Endodermal cell (in vitro differentiated cells): Measurements from ENCODE around the gene FOXM1. TPM values are rescaled to one million over a fixed set of nuclear protein-coding genes. Genes with fewer than 3 reads are reported as not detected.

ENCODE experiments used
- DNase-seq: peaks from one replicate; pipeline ENCODE4 v3.0.0-alpha.2; 2017
- H3K27ac ChIP-seq: 2 replicates; pipeline ENCODE4 v1.5.1; 2013; ENCODE audit warnings: mild to moderate bottlenecking, low read depth, low read length, moderate library complexity
- H3K27me3 ChIP-seq: 2 replicates; pipeline ENCODE4 v1.6.1; 2013; ENCODE audit warnings: mild to moderate bottlenecking, low read length, moderate library complexity; ENCODE audit not compliant: insufficient read depth, control insufficient read depth, poor library complexity, severe bottlenecking
- H3K36me3 ChIP-seq: 2 replicates; pipeline ENCODE4 v1.7.0; 2013; ENCODE audit warnings: mild to moderate bottlenecking, low read length, moderate library complexity; ENCODE audit not compliant: control insufficient read depth, insufficient read depth
- H3K4me1 ChIP-seq: one replicate; pipeline ENCODE4 v1.7.0; 2013; ENCODE audit warnings: low read length; ENCODE audit not compliant: control insufficient read depth, insufficient read depth
- H3K4me3 ChIP-seq: 2 replicates; pipeline ENCODE4 v1.5.1; 2013; ENCODE audit warnings: mild to moderate bottlenecking, low read length, moderate library complexity
- H3K9ac ChIP-seq: 2 replicates; pipeline ENCODE4 v1.6.1; 2013; ENCODE audit warnings: mild to moderate bottlenecking, low read length, moderate library complexity; ENCODE audit not compliant: poor library complexity, severe bottlenecking; ENCODE audit errors: extremely low read depth
- H3K9me3 ChIP-seq: 2 replicates; pipeline ENCODE4 v1.6.1; 2013; ENCODE audit warnings: mild to moderate bottlenecking, low read length, moderate library complexity; ENCODE audit not compliant: control insufficient read depth
- H3K27ac Mint-ChIP-seq: 2 replicates; pipeline ENCODE4 v1.8.0; 2020; ENCODE audit warnings: mixed read lengths
- H3K27me3 Mint-ChIP-seq: 2 replicates; pipeline ENCODE4 v1.8.0; 2021; ENCODE audit warnings: mild to moderate bottlenecking, mixed read lengths; ENCODE audit not compliant: insufficient read depth
- H3K36me3 Mint-ChIP-seq: 2 replicates; pipeline ENCODE4 v1.8.0; 2020; ENCODE audit warnings: low read depth, mixed read lengths
- H3K4me1 Mint-ChIP-seq: 2 replicates; pipeline ENCODE4 v1.8.0; 2020; ENCODE audit warnings: mixed read lengths
- H3K4me3 Mint-ChIP-seq: 2 replicates; pipeline ENCODE4 v1.8.0; 2020; ENCODE audit warnings: mild to moderate bottlenecking, moderate library complexity, mixed read lengths
- H3K9me3 Mint-ChIP-seq: 2 replicates; pipeline ENCODE4 v1.8.0; 2020; ENCODE audit warnings: mild to moderate bottlenecking, mixed read lengths
- CTCF ChIP-seq: fragments of 200-600 bp; sonication (generic); conservative IDR thresholded peaks from 2 replicates; pipeline ENCODE4 v1.5.0; 2021; ENCODE audit warnings: antibody characterized with exemption, mild to moderate bottlenecking
- WGBS, 2 experiments: methylation state at CpG; one replicate each; pipeline versions ENCODE4 v1.1.5 to v1.1.7; 2013; ENCODE audit warnings: missing lambda C conversion rate in 2 of 2, mixed read lengths in 1 of 2; ENCODE audit not compliant: insufficient coverage in 1 of 2, insufficient read length in 1 of 2; 5-methylcytosine and 5-hydroxymethylcytosine counted together
- total RNA-seq, 2 donors: library from RNA; stranded (reverse); fragmentation: NEBNext Ultra II Directional in 1 of 2; extraction: Animal tissue kit (Norgen Biotek cat#: 25700) in 1 of 2; gene quantifications; 2 replicates in 1 of 2; 3 replicates in 1 of 2; pipeline ENCODE4 v1.2.1, GENCODE V29; 2021

Gene FOXM1
- total RNA-seq, 2 donors from 2014 or later = 93.9 to 147 TPM

- Histone ChIP-seq H3K9ac (no peak overlapping the region), H3K36me3 (peaks cover 50% of the 10 kb centered on the region), H3K4me3 (no peak overlapping the region), H3K27me3 (no peaks in the 10 kb centered on the region), H3K4me1 (no peaks in the 10 kb centered on the region), H3K9me3 (no peaks in the 10 kb centered on the region), H3K27ac (no peak overlapping the region)
- WGBS, 2 experiments = 88 to 95% methylated on average over 5 to 12 of the region's 12 CpGs
- peaks cover 10% of the 10 kb centered on the region for H3K27me3 Mint-ChIP-seq
- H3K36me3 Mint-ChIP-seq = peaks cover 52% of the 10 kb centered on the region
- H3K27ac Mint-ChIP-seq = peak overlapping the region; percentile 19
- H3K4me1 Mint-ChIP-seq = peaks cover 6% of the 10 kb centered on the region
- H3K9me3 Mint-ChIP-seq = no peaks in the 10 kb centered on the region
- no peak for TF ChIP-seq CTCF
- DNase-seq = no peak
- no peak overlapping the region for H3K4me3 Mint-ChIP-seq
Observed at GRCh38 chr12:2858944-2859421, 18.0 kb downstream of the FOXM1 start.

GRCh38 chr12:2858334-2858733 lies 18.6 kb downstream of the FOXM1 start:
- Histone ChIP-seq H3K27me3 (no peaks in the 10 kb centered on the region), H3K4me1 (no peaks in the 10 kb centered on the region), H3K4me3 (no peak overlapping the region), H3K9me3 (no peaks in the 10 kb centered on the region), H3K9ac (no peak overlapping the region), H3K36me3 (peaks cover 44% of the 10 kb centered on the region), H3K27ac (no peak overlapping the region)
- no peak for TF ChIP-seq CTCF
- no peaks in the 10 kb centered on the region for H3K9me3 Mint-ChIP-seq
- 87 to 93% methylated on average over 2 of the region's 2 CpGs for WGBS, 2 experiments
- no peak overlapping the region for H3K4me3 Mint-ChIP-seq
- peaks cover 10% of the 10 kb centered on the region for H3K27me3 Mint-ChIP-seq
- peaks cover 6% of the 10 kb centered on the region for H3K4me1 Mint-ChIP-seq
- no peak for DNase-seq
- H3K36me3 Mint-ChIP-seq = peaks cover 46% of the 10 kb centered on the region
- peak overlapping the region; percentile 19 for H3K27ac Mint-ChIP-seq

- no peak for DNase-seq
- peaks cover 6% of the 10 kb centered on the region for H3K4me1 Mint-ChIP-seq
- H3K9me3 Mint-ChIP-seq = no peaks in the 10 kb centered on the region
- Histone ChIP-seq H3K36me3 (peaks cover 36% of the 10 kb centered on the region), H3K27me3 (no peaks in the 10 kb centered on the region), H3K27ac (peak overlapping the region; percentile 66), H3K9me3 (no peaks in the 10 kb centered on the region), H3K4me1 (no peaks in the 10 kb centered on the region), H3K4me3 (no peak overlapping the region), H3K9ac (no peak overlapping the region)
- H3K36me3 Mint-ChIP-seq = peaks cover 39% of the 10 kb centered on the region
- WGBS, 2 experiments = 92 to 96% methylated on average over 7 of the region's 7 CpGs
- peaks cover 10% of the 10 kb centered on the region for H3K27me3 Mint-ChIP-seq
- no peak for TF ChIP-seq CTCF
- H3K27ac Mint-ChIP-seq = peak overlapping the region; percentile 74
- H3K4me3 Mint-ChIP-seq = no peak overlapping the region
Observed at GRCh38 chr12:2857576-2857975, 19.4 kb downstream of the FOXM1 start.
